Measurements from ENCODE around the gene MS4A2. TPM values are rescaled to one million over a fixed set of nuclear protein-coding genes. Genes with fewer than 3 reads are reported as not detected.
"Not testable (repeated sequence)": the region's sequence is repeated elsewhere in the genome, so short reads cannot be mapped to it uniquely, and the experiment has no call there.

Gene MS4A2
- total RNA-seq (2014; rRNA removed; shearing (Covaris generic)), result not detected in 2 replicates

- no peak for DNase-seq (ENCODE audit: low read depth)
These were observed at the start of gene MS4A2 for GRCh38 chr11:60088364-60088763. TSS of gene MS4A2 (plus strand) at chr11:60088664. CDS start at chr11:60088766, 102 bp downstream.

GRCh38 chr11:60040109-60040508, 48.4 kb upstream of the MS4A2 start, which contains the start of gene OOSP2:
TSS of gene OOSP2 (plus strand) at chr11:60040409. CDS start at chr11:60040460, 51 bp downstream.
- no peak for DNase-seq (ENCODE audit: low read depth)

GRCh38 chr11:60050422-60050821, 38.0 kb upstream of the MS4A2 start:
- not testable (repeated sequence) for DNase-seq (ENCODE audit: low read depth)

- DNase-seq (ENCODE audit: low read depth), result not testable (repeated sequence)
These were observed 37.6 kb upstream of the MS4A2 start for GRCh38 chr11:60050839-60051238.

- no peak for DNase-seq (ENCODE audit: low read depth)
These were observed 32.0 kb upstream of the MS4A2 start, which contains the start of gene MS4A3 for GRCh38 chr11:60056349-60056969. TSS of gene MS4A3 (plus strand) at chr11:60056665. CDS start at chr11:60061161, 4,496 bp downstream.

GRCh38 chr11:60059052-60059451, 29.4 kb upstream of the MS4A2 start:
- DNase-seq (ENCODE audit: low read depth), result no peak

GRCh38 chr11:60059521-60060240, 28.8 kb upstream of the MS4A2 start:
- DNase-seq (ENCODE audit: low read depth), result no peak

GRCh38 chr11:60064111-60064510, 24.4 kb upstream of the MS4A2 start:
- no peak for DNase-seq (ENCODE audit: low read depth)

- no peak for DNase-seq (ENCODE audit: low read depth)
These were observed 22.7 kb upstream of the MS4A2 start for GRCh38 chr11:60065801-60066200.

- no peak for DNase-seq (ENCODE audit: low read depth)
These were observed 19.0 kb upstream of the MS4A2 start for GRCh38 chr11:60069450-60069849.

GRCh38 chr11:60071644-60072043, 16.8 kb upstream of the MS4A2 start:
- DNase-seq (ENCODE audit: low read depth), result not testable (repeated sequence)

GRCh38 chr11:60077216-60077817, 11.1 kb upstream of the MS4A2 start:
- DNase-seq (ENCODE audit: low read depth), result no peak

- DNase-seq (ENCODE audit: low read depth), result no peak
These were observed 10.5 kb upstream of the MS4A2 start for GRCh38 chr11:60077981-60078380.

GRCh38 chr11:60078745-60079144, 9.7 kb upstream of the MS4A2 start:
- no peak for DNase-seq (ENCODE audit: low read depth)

- DNase-seq (ENCODE audit: low read depth), result no peak
These were observed 7.9 kb upstream of the MS4A2 start for GRCh38 chr11:60080535-60080934.

GRCh38 chr11:60084631-60085273, 3.7 kb upstream of the MS4A2 start:
- no peak for DNase-seq (ENCODE audit: low read depth)

GRCh38 chr11:60085909-60086308, 2.6 kb upstream of the MS4A2 start:
- no peak for DNase-seq (ENCODE audit: low read depth)

- DNase-seq (ENCODE audit: low read depth), result no peak
These were observed 1.2 kb upstream of the MS4A2 start for GRCh38 chr11:60087239-60087638.

GRCh38 chr11:60095477-60096120, 7.1 kb downstream of the MS4A2 start:
- no peak for DNase-seq (ENCODE audit: low read depth)

- DNase-seq (ENCODE audit: low read depth), result no peak
These were observed 8.7 kb downstream of the MS4A2 start for GRCh38 chr11:60097189-60097588.

- DNase-seq (ENCODE audit: low read depth), result no peak
These were observed 10.0 kb downstream of the MS4A2 start for GRCh38 chr11:60098508-60098907.

GRCh38 chr11:60100516-60100915, 12.1 kb downstream of the MS4A2 start:
- DNase-seq (ENCODE audit: low read depth), result no peak

Measured in RPMI7951 (cell line).